ENCODE measurements around the gene NAA80. TPM values are rescaled to one million over a fixed set of nuclear protein-coding genes. Genes with fewer than 3 reads are reported as not detected.
A peak's percentile ranks its signal among the peaks of the same experiment; 100 is the strongest.

Gene NAA80
- total and polyA plus RNA-seq, 2 of the 13 experiments (the other 11 are each of a cell fraction or from before 2014, with no cell fraction given), result 3.4 to 8.7 TPM

- peak; percentile 93 for TF ChIP-seq ZBTB4 (CRISPR knock-in tag; IDR thresholded peaks at IDR 0.05; ENCODE audit: borderline replicate concordance)
- TF ChIP-seq, protein P1, sequence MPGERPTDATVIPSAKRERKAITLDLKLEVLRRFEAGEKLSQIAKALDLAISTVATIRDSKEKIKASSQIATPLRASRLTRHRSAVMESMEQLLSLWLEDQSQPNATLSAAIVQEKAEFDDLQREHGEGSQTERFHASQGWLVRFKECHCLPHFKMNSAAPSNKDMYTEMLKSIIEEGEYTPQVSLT (CRISPR knock-in tag; IDR thresholded peaks at IDR 0.05; ENCODE audit: borderline replicate concordance, low read depth), result no peak
- TF ChIP-seq, protein P2, sequence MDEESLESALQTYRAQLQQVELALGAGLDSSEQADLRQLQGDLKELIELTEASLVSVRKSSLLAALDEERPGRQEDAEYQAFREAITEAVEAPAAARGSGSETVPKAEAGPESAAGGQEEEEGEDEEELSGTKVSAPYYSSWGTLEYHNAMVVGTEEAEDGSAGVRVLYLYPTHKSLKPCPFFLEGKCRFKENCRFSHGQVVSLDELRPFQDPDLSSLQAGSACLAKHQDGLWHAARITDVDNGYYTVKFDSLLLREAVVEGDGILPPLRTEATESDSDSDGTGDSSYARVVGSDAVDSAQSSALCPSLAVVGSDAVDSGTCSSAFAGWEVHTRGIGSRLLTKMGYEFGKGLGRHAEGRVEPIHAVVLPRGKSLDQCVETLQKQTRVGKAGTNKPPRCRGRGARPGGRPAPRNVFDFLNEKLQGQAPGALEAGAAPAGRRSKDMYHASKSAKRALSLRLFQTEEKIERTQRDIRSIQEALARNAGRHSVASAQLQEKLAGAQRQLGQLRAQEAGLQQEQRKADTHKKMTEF (CRISPR knock-in tag; IDR thresholded peaks at IDR 0.05), result peak; percentile 67; the same call in 1 of the 2 replicates
- no peak for TF ChIP-seq HIVEP1 (CRISPR knock-in tag; IDR thresholded peaks at IDR 0.05)
- TF ChIP-seq KDM2A (CRISPR knock-in tag; IDR thresholded peaks at IDR 0.05; ENCODE audit: borderline replicate concordance, low read depth), result peak; percentile 78; the same call in 1 of the 2 replicates
- no peak for TF ChIP-seq HOXA5 (CRISPR knock-in tag; IDR thresholded peaks at IDR 0.05)
- TF ChIP-seq PHF21A (CRISPR knock-in tag; IDR thresholded peaks at IDR 0.05), result no peak
- no peak for TF ChIP-seq ZBTB21 (CRISPR knock-in tag; IDR thresholded peaks at IDR 0.05)
- TF ChIP-seq, protein P3, sequence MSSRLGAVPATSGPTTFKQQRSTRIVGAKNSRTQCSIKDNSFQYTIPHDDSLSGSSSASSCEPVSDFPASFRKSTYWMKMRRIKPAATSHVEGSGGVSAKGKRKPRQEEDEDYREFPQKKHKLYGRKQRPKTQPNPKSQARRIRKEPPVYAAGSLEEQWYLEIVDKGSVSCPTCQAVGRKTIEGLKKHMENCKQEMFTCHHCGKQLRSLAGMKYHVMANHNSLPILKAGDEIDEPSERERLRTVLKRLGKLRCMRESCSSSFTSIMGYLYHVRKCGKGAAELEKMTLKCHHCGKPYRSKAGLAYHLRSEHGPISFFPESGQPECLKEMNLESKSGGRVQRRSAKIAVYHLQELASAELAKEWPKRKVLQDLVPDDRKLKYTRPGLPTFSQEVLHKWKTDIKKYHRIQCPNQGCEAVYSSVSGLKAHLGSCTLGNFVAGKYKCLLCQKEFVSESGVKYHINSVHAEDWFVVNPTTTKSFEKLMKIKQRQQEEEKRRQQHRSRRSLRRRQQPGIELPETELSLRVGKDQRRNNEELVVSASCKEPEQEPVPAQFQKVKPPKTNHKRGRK (CRISPR knock-in tag; IDR thresholded peaks at IDR 0.05), result no peak
- TF ChIP-seq ZBTB8A (CRISPR knock-in tag; IDR thresholded peaks at IDR 0.05; ENCODE audit: borderline replicate concordance, low read depth), result no peak
- peak; percentile 78; the same call in 1 of the 2 replicates for TF ChIP-seq ZNF839 (CRISPR knock-in tag; IDR thresholded peaks at IDR 0.05; ENCODE audit: borderline replicate concordance)
- no peak for TF ChIP-seq BRCA1 (CRISPR knock-in tag; IDR thresholded peaks at IDR 0.05)
- TF ChIP-seq THAP11 (CRISPR knock-in tag; IDR thresholded peaks at IDR 0.05), result peak; percentile 71; the same call in 1 of the 2 replicates
- peak; percentile 47 for TF ChIP-seq CBX1 (IDR thresholded peaks at IDR 0.05; ENCODE audit: low read depth)
- TF ChIP-seq KDM1A (CRISPR knock-in tag; IDR thresholded peaks at IDR 0.05), result no peak
- no peak for TF ChIP-seq XBP1 (CRISPR knock-in tag; IDR thresholded peaks at IDR 0.05)
- peak; percentile 46; the same call in 1 of the 2 replicates for TF ChIP-seq SIX4 (CRISPR knock-in tag; IDR thresholded peaks at IDR 0.05)
- TF ChIP-seq ZNF280B (CRISPR knock-in tag; IDR thresholded peaks at IDR 0.05; ENCODE audit: borderline replicate concordance), result peak; percentile 39; the same call in 1 of the 2 replicates
- TF ChIP-seq ARHGAP35 (CRISPR knock-in tag; IDR thresholded peaks at IDR 0.05; ENCODE audit: borderline replicate concordance), result no peak
Observed at GRCh38 chr3:50272911-50273688, 26.1 kb downstream of the NAA80 start (continued).
